Mononuclear cell (primary cell): ENCODE data around the gene KERA. TPM values are rescaled to one million over a fixed set of nuclear protein-coding genes. Genes with fewer than 3 reads are reported as not detected.

Source experiments
- H3K27me3 ChIP-seq: 2 replicates; pipeline ENCODE4 v1.6.0; 2011; ENCODE audit warnings: low read length, control low read depth; ENCODE audit not compliant: insufficient read depth
- H3K4me1 ChIP-seq: 2 replicates; pipeline ENCODE4 v1.5.1; 2011; ENCODE audit warnings: mild to moderate bottlenecking, low read length, control low read depth; ENCODE audit not compliant: insufficient read depth
- H3K4me3 ChIP-seq: 2 replicates; pipeline ENCODE4 v1.5.1; 2011; ENCODE audit warnings: mild to moderate bottlenecking, low read length, moderate library complexity
- H3K9me3 ChIP-seq: 2 replicates; pipeline ENCODE4 v1.5.1; 2011; ENCODE audit warnings: low read depth, mild to moderate bottlenecking, control low read depth, low read length
- total RNA-seq: library from RNA; depleted of rRNA; stranded (reverse); fragments of >200 nt; gene quantifications from one replicate; pipeline ENCODE4 v1.2.3, GENCODE V29; 2012

KERA gene
- total RNA-seq, 1 donor, result not detected

DNA sequence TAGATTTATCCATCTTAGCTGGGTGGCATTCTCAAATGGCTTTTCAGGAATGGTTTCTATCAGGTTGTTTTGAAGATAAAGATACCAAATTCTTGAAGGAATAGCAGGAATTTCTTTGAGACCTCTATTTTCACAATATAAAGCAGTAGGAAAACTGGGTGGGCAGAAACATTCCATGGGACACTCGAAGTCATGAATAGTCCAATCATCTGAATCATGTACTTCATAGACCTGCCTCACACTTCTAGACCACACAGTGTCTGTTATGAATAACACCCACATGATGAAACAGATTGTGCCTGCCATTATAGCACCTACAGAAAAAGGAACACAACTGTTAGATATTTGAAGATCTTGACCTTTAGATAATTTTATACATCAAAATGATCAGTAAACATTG, 1.8 kb downstream of the KERA start:
- Histone ChIP-seq H3K4me3 (no peak overlapping the region), H3K9me3 (no peaks in the 10 kb centered on the region), H3K4me1 (no peaks in the 10 kb centered on the region), H3K27me3 (no peaks in the 10 kb centered on the region)

- no peak overlapping the region for H3K4me3 ChIP-seq
These were observed 3.7 kb downstream of the KERA start for GRCh38 chr12:91053951-91054715.

DNA sequence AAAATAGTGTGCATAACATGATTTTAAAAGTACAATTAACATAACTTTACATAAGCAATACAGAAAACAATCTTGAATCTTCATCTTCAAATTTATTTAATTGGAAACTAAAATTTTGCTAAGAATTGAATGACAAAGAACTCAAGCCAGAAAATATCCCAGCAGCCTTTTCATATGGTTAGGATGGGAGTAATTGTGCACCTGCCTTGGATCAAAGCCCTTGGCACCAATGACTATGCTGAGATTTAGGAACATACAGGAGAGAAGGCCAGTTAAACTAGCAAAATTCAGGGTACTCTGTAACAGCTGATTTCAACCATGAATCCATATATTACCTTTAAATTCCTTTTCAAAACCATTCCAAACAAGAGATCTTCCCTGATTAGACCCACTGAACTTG, 5.8 kb downstream of the KERA start:
- Histone ChIP-seq H3K9me3 (no peaks in the 10 kb centered on the region), H3K4me3 (no peak overlapping the region), H3K4me1 (no peaks in the 10 kb centered on the region), H3K27me3 (no peaks in the 10 kb centered on the region)

More at GRCh38 chr12:91053951-91054715, 3.7 kb downstream of the KERA start:
- Histone ChIP-seq H3K27me3 (no peaks in the 10 kb centered on the region), H3K9me3 (no peaks in the 10 kb centered on the region), H3K4me1 (no peaks in the 10 kb centered on the region)

GRCh38 chr12:91044586-91044985, 13.2 kb downstream of the KERA start:
- Histone ChIP-seq H3K27me3 (no peaks in the 10 kb centered on the region), H3K4me1 (no peaks in the 10 kb centered on the region), H3K9me3 (no peaks in the 10 kb centered on the region), H3K4me3 (no peak overlapping the region)

DNA sequence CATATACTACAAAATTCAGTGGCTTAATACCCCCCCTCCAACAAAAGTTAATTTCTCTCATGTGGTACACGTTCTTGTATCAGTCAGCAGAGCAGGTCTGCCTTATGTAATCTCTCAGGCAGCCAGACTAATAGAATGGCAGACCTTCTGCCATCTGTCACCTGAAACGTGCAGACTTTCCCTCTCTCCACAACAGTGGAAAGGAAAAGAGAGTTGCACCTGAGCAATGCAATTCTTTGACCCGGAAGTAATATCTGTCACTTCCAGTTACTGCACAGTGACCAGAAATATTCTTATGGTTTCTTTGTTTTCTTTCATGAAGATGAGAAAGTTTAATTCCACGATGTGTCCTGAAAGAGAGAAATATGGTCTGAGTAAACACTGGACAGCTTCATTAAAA, 14.4 kb downstream of the KERA start:
- no peak overlapping the region for H3K4me3 ChIP-seq
- no peaks in the 10 kb centered on the region for H3K27me3 ChIP-seq
- H3K9me3 ChIP-seq, result no peaks in the 10 kb centered on the region
- no peaks in the 10 kb centered on the region for H3K4me1 ChIP-seq

- H3K4me3 ChIP-seq, result no peak overlapping the region
- no peaks in the 10 kb centered on the region for H3K9me3 ChIP-seq
- H3K27me3 ChIP-seq, result no peaks in the 10 kb centered on the region
- no peaks in the 10 kb centered on the region for H3K4me1 ChIP-seq
These were observed 17.6 kb downstream of the KERA start for GRCh38 chr12:91040096-91040755.

- H3K9me3 ChIP-seq, result no peaks in the 10 kb centered on the region
- H3K4me1 ChIP-seq, result no peaks in the 10 kb centered on the region
- H3K4me3 ChIP-seq, result no peak overlapping the region
- H3K27me3 ChIP-seq, result no peaks in the 10 kb centered on the region
These were observed 20.5 kb downstream of the KERA start for GRCh38 chr12:91037276-91037675.

DNA sequence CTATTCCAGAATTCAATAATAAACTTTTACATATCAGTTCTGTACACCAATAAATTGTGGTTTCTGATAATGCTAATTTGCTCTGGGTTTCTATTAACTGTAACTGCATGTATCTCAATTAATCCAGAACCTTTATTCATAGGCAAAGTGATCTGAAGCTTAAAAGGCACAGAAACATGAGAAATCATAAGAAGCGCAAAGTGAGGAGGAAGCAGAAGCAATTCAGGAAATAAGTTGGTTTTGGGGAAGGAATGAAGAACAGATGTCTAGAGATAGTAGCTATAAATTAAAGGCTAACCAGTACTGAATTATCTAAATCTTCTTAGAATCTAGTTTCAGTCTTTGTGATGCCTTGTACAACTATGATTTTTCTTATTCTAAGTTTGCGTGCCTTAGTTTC, 24.6 kb downstream of the KERA start:
- H3K9me3 ChIP-seq, result no peaks in the 10 kb centered on the region
- no peaks in the 10 kb centered on the region for H3K27me3 ChIP-seq
- no peaks in the 10 kb centered on the region for H3K4me1 ChIP-seq
- H3K4me3 ChIP-seq, result no peak overlapping the region

GRCh38 chr12:91023326-91024004, 34.4 kb downstream of the KERA start:
- Histone ChIP-seq H3K4me3 (no peak overlapping the region), H3K27me3 (no peaks in the 10 kb centered on the region)

GRCh38 chr12:91021076-91021475, 36.7 kb downstream of the KERA start:
- no peak overlapping the region for H3K4me3 ChIP-seq
- no peaks in the 10 kb centered on the region for H3K27me3 ChIP-seq
- H3K4me1 ChIP-seq, result no peaks in the 10 kb centered on the region
- H3K9me3 ChIP-seq, result no peaks in the 10 kb centered on the region

More at GRCh38 chr12:91023326-91024004, 34.4 kb downstream of the KERA start:
- no peaks in the 10 kb centered on the region for H3K4me1 ChIP-seq
- H3K9me3 ChIP-seq, result no peaks in the 10 kb centered on the region

- no peak overlapping the region for H3K4me3 ChIP-seq
- no peaks in the 10 kb centered on the region for H3K4me1 ChIP-seq
- no peaks in the 10 kb centered on the region for H3K9me3 ChIP-seq
These were observed 38.4 kb downstream of the KERA start for GRCh38 chr12:91019455-91019854.

GRCh38 chr12:91017511-91018263, 40.1 kb downstream of the KERA start:
- Histone ChIP-seq H3K9me3 (no peaks in the 10 kb centered on the region), H3K4me3 (no peak overlapping the region), H3K4me1 (no peaks in the 10 kb centered on the region), H3K27me3 (no peaks in the 10 kb centered on the region)

More at GRCh38 chr12:91019455-91019854, 38.4 kb downstream of the KERA start:
- H3K27me3 ChIP-seq, result no peaks in the 10 kb centered on the region

DNA sequence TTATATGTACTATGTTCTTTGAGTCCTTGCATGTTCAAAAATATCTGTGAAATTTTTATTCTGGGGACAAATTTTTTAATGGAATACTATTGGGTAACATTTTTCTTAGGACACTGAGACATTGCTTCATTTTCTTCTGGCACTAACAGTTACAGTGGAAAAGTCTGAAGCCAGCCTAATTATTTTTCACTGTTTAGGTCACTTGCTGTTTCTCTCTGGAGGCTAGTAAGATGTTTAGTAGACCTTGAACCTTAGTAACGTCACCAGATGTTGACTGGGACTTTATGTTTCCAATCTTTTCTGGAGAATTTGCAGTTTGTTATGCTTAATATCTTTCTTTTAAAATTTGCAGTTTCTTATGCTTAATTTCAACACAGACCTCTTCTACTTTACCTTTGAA, 40.8 kb downstream of the KERA start:
- Histone ChIP-seq H3K4me1 (no peaks in the 10 kb centered on the region), H3K27me3 (no peaks in the 10 kb centered on the region), H3K9me3 (no peaks in the 10 kb centered on the region), H3K4me3 (no peak overlapping the region)

DNA sequence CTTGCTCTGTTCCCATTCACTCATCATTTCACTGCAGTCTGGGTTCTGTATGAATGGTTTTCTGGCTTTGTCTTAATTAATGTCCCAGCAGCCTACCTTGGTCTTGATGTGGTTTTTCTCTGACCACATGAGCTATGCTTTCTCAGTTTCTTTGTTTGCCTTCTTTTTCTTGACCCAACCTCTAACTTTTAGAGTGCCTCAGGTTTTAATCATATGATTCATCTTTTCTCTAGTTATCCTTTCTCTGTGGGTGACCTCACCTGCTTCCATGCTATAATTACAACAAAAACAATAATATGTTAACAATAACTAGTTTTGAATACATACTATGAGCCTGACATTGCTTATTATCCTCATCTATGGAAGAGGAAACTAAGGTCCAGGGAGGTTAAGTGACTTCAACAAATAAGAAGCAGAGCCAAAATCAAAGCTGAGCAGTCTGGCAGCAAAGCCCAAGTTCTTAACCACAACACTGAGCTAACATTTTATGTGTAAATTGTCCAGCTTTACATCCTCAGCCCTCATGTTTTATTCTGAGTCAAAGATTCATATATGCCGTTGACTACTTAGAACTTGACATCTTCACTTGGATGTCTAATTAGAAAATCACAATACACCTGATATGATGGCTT, 48.4 kb downstream of the KERA start:
- H3K4me3 ChIP-seq, result no peak overlapping the region
- H3K9me3 ChIP-seq, result no peaks in the 10 kb centered on the region
- H3K4me1 ChIP-seq, result no peaks in the 10 kb centered on the region
- H3K27me3 ChIP-seq, result no peaks in the 10 kb centered on the region
